Occipital lobe (tissue), 2 donors: ENCODE results near the gene ALOX15. TPM values are rescaled to one million over a fixed set of nuclear protein-coding genes. Genes with fewer than 3 reads are reported as not detected.
"Not testable (repeated sequence)": the region's sequence is repeated elsewhere in the genome, so short reads cannot be mapped to it uniquely, and the experiment has no call there.

Experiments used
- DNase-seq: peaks from one replicate; lab custom pipeline; 2025; lab: John Stamatoyannopoulos, UW
- total RNA-seq: library from RNA; depleted of rRNA; stranded (reverse); fragments of >200 nt; gene quantifications from one replicate; pipeline ENCODE4 v1.2.3, GENCODE V29; 2014

ALOX15 gene
- total RNA-seq, 1 donor from 2014 or later, result not detected

GRCh38 chr17:4617590-4618351 lies 23.7 kb downstream of the ALOX15 start:
- no peak for DNase-seq

DNA sequence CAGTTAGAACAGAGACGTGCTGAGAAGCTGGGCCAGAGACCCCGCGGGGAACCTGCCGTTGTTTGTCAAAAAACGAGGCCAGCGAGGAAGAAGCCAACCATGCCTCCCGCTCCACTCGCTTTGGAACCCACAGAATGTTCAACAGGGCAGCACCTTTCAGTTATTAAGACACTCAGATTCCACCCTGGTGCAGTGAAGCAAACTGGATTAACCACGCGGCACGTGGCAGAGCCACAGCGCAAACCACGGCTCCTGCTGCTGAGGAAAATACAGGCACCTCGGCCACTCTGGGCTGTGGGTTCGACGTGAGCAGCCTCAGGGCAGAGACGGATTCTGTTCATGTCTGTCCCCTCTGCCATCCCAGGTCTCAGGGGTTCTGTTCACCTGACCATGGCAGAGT lies 24.4 kb downstream of the ALOX15 start:
- no peak for DNase-seq

GRCh38 chr17:4616476-4616875 lies 25.0 kb downstream of the ALOX15 start:
- no peak for DNase-seq

DNA sequence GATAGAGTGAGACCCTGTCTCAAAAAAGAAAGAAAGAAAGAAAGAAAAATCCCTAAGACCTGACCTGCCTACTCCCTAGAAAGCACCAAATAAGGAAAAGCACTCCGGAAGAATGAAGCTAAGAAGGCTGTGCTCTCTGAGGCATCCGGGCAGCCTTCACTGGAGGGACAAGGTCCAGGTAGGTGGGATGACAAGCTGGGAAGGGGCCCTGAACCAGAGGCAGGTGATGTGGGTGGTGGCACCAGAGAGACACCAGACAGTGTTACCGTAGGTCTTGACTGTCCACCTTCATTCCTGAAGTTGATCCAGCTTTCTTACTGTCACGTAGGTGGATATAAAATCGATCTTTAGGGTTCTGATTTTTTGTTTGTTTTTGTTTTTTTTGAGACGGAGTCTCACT lies 30.8 kb downstream of the ALOX15 start:
- no peak for DNase-seq

- no peak for DNase-seq
These were observed 31.3 kb downstream of the ALOX15 start for GRCh38 chr17:4610162-4610561.

- no peak for DNase-seq
These were observed 31.7 kb downstream of the ALOX15 start for GRCh38 chr17:4609761-4610160.

DNA sequence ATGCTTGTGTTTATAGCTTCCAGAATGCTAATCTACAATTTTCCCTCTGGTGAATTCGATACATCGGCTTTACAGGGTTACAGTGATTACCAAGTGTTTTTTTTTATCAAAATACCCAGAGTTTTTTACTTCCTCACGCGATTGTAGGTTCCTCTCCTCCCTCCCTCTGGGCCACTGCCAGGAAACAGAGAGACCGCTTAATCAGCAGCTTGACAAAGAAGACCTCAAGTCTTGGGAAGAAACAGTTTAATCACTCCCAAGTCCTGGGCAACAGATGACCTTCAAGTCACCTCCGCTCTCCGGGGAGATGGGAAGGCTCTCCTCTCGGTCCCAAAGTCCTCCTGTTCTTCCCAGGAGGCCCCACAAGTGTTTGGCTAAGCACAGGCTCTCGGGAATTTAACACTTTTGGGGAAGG lies 33.7 kb downstream of the ALOX15 start:
- DNase-seq, result no peak

DNA sequence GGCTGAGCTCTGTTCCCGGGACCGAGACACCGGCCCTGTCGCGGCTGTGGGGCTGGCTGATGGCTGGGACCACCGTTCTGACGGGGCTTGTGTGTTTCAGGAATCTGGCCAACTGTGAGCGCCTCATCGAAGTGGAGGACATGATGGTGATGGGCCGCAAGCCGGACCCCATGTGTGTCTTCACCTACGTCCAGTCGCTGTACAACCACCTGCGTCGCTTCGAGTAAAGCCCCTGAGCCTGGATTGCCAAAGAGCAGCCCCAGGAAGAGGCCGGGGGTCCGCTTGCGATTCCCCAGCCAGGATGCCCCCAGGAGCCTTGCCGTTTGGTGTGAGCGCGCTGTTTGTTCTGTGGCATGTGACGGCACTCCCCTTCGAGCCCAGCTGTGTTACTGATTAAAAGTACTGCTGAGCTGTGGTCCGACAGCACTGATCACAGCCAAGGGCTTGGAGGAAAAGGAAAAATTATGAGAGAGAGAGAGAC lies 34.2 kb downstream of the ALOX15 start:
- no peak for DNase-seq

GRCh38 chr17:4605826-4606225 lies 35.7 kb downstream of the ALOX15 start:
- no peak for DNase-seq

GRCh38 chr17:4604736-4605135 lies 36.7 kb downstream of the ALOX15 start:
- not testable (repeated sequence) for DNase-seq

DNA sequence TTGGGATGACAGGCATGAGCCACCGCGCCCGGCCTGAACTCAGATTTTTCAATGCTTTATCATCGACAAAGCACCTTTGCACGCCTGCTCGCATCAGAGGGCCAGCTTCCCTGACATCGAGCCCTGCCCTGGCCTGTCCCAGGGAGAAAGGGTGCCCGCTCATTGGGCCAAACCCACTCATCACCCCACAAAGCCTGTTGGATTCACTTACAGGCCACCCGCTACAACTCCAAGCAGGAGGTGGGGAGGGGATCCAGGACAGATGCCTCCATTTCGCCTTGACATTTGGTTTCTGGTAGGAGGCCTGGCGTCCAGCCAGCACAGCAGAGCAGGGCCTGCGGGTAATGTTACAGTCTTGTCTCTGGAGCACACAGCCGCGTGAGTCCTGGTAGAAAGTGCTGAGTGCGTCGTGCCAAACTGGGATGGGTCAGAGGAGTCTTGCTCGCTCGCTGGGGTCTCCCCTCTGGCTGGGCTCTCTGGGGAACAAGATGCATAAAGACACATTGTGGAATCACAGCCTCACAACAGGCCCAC lies 37.3 kb downstream of the ALOX15 start:
- no peak for DNase-seq

GRCh38 chr17:4602041-4602440 lies 39.4 kb downstream of the ALOX15 start:
- no peak for DNase-seq

DNA sequence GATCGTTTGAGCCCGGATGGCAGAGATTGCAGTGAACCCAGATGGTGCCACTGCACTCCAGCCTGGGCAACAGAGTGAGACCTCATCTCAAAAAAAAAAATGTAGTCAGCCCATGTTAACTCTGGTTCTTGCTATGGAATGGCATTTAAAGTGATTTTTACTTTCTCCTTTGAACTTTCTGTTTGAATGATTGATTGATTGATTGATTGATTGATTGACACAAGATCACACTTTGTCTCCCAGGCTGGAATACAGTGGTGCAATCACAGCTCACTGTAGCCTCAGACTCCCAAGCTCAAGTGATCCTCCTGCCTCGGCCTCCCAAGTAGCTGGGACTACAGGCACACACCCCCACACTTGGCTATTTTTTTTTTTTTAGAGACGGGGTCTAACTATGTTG lies 40.2 kb downstream of the ALOX15 start:
- DNase-seq, result no peak

DNA sequence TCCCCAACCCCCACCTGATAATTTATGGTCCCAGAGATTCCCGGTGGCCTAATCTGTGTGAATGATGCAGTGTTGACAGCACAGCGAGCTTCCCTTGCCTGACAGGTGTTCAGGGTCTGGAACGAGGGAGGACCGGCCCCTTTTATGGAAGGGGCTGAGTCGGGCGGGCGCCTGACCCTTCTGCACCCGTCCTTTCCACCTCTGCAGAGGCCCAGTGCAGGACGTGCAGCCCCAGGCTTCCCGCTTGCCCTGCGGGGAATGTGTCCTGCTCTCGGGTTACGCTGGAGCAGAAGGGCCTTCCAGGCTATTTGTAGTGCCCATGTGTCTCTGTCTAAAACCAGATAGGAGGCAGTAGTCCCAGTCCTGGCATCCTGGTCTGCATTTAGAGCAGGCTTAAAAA lies 40.9 kb downstream of the ALOX15 start:
- no peak for DNase-seq

- no peak for DNase-seq
These were observed 41.8 kb downstream of the ALOX15 start for GRCh38 chr17:4599505-4600281.

DNA sequence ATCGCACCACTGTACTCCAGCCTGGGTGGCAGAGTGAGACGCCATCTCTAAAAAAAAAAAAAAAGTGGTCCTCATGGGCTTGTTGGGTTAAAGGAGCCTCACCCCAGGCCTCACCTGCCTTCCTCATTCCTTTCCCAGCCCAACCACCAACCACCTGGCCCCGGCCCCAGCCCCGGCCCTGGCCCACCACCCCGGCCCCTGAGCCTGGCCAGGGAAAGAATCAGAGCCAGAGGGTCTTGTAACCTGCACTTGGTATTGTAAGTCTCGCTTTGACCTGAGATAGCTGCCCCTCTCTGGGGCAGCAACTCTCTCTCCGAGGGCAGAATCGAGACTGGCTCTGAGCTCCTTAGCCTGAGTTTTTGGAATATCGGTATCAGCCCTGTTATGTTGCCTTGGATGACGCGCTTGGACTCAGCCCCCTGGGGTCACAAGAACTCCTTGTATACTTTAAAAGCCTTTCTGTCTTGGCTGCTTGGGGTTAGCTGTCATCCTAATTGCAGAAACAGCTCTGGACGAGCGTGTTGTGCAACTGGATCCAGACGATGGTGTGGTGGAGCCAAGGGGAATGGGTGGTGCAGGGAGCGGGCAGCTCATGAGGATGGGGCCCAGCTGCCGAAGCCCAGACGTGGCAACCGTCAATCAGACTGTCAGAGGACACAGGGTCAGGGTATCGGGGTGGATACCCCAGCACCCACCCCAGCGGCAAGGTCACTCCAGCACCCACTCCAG lies 42.5 kb downstream of the ALOX15 start:
- DNase-seq, result no peak

DNA sequence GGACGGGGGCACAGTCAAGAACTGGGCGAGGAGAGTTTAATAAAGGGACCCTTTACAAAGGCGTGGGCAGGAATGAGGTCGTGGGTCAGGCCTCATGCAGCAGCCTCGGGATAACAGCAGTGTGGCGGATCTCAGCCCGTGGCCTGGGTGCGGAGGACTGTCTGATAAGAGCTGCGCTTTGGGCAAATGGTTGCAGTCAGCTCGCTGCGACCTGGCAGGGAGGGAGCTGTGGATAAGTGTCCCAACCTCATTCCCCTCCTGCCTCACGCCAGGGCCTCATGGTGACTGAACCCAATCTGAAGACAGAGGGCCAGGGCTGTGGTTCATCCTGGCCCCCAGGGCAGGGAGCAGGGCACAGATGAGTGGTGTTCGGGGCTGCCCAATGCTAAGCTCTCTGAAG lies 43.5 kb downstream of the ALOX15 start:
- DNase-seq, result no peak

DNA sequence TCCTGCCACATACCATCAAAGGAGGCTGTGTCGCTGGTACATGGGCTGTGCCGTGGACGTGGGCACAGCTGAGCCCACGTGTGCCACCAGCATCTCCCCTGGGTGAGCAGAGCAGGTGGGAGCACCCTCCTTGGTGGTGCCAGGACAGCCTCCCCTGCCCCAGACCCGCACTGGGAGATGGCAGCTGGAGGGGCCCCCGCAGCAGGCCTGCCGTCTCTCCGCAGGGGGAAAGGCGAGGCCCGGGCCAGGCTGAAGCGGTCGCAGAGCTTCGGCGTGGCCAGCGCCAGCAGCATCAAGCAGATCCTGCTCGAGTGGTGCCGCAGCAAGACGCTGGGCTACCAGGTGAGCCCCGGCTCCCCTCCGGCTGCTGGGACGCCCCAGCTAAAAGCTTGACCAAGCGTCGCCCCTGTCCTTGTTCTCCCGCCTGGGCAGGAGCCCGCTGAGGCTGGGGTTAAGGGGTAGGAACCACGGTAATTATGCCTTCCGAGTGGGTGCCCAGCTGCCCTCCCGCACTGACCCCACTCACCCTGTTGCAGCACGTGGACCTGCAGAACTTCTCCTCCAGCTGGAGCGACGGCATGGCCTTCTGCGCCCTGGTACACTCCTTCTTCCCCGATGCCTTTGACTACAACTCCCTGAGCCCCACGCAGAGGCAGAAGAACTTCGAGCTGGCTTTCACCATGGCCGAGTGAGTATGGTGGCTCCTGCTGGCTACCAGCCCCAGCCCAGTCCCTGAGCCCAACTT lies 44.7 kb downstream of the ALOX15 start:
- no peak for DNase-seq

DNA sequence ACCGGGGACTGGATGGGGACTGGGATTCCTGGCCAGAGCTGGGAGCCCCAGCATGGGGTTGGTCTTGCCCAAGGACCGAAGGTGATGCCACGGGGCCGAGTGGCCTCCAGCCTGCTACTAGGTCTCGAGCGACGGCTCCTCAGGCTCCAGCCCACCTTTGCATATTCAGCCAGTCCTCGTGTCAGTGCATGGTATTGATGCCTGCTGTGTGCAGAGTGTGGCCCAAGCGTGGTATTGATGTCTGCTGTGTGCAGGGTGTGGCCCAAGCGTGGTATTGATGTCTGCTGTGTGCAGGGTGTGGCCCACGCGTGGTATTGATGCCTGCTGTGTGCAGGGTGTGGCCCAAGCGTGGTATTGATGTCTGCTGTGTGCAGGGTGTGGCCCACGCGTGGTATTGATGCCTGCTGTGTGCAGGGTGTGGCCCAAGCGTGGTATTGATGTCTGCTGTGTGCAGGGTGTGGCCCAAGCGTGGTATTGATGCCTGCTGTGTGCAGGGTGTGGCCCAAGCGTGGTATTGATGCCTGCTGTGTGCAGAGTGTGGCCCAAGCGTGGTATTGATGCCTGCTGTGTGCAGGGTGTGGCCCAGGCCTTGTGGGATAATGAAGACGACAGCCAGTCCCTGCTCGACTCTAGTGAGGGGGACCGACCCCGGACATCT lies 45.7 kb downstream of the ALOX15 start:
- DNase-seq, result not testable (repeated sequence)

DNA sequence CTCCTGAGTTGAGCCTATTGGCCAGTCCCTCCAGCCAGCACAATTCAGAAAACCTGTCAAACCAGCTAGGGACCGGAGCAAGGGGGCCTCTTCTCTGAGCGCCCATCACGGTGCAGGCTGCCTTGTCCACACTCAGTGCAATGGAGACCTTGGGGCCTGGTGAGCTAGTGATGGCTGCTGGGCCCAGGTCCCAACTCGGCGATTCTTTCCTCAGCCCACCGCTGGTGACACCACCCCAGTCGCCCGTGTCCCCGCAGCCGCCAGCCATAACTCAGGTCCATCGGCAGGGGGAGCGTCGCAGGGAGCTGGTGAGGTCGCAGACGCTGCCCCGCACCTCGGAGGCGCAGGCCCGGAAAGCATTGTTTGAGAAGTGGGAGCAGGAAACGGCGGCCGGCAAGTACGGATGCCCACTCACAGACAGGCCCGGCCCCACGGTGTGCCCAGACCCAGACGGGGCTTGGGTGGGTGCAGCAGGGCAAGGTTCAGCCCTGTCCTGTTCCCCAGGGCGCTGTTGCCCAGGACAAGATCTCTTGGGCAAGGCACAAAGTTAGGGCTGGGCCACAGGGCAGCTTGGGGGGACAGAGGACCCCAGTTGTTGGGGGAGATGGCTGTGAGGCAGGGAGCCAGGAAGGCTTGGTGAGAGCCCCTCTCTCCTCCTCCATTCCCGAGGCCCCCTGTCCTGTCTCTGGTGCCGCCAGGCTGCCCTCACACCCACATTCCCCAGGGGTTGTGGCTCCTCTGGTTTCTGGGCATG lies 46.4 kb downstream of the ALOX15 start:
- no peak for DNase-seq
